Astrocyte of the spinal cord (primary cell): ENCODE results near the gene RNF38.

Experiments
- DNase-seq: peaks from one replicate; pipeline ENCODE4 v3.0.0; 2011; ENCODE audit warnings: low read depth, low spot score
- H3K4me3 ChIP-seq: 2 replicates; pipeline ENCODE4 v1.5.1; 2011; ENCODE audit warnings: low read depth, mild to moderate bottlenecking, low read length, moderate library complexity
- in situ Hi-C: cut with HindIII; loops from 2 replicates; pipeline ENCODE4 v1.10.0; 2017; ENCODE audit warnings: low sequenced_read_pairs
- TF ChIP-seq, protein P1 (sequence below): IDR thresholded peaks from 2 replicates; pipeline ENCODE4 v1.5.1; 2012; ENCODE audit warnings: low read depth, mild to moderate bottlenecking, low read length, inconsistent platforms

The RNF38 gene

DNA sequence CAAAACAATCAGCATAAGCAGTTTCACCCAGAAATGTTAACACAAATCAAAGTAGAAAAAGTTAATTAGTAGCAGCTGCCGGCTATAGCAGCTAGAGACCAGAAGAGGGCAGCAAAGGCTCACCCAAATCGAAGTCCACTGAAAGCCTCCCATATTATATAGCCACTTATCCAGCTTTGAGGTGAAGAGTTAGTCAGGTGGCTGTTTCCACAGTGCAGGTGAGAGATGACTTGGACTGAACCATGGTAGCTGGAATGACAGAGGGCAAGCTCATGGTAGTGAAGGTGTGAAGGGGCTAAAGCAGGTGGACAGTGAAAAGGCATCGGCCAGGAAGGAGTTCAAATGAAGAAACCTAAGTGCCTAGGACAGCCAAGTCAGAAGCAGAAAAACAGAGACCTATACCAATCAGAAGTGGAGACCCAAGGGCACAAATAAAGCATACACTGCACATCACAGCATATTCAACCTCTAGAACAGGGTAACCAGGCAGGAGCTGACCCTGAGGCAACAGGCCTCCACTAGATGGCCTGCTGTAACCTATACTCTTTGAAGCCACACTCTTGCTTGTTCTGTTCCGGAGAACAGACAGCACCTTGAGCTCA lies 7.2 kb upstream of the RNF38 start:
- DNase-seq: peak; percentile 63
- H3K4me3 ChIP-seq: no peak overlapping the region
- in situ Hi-C loops: no loop called here
- TF ChIP-seq, protein P1, sequence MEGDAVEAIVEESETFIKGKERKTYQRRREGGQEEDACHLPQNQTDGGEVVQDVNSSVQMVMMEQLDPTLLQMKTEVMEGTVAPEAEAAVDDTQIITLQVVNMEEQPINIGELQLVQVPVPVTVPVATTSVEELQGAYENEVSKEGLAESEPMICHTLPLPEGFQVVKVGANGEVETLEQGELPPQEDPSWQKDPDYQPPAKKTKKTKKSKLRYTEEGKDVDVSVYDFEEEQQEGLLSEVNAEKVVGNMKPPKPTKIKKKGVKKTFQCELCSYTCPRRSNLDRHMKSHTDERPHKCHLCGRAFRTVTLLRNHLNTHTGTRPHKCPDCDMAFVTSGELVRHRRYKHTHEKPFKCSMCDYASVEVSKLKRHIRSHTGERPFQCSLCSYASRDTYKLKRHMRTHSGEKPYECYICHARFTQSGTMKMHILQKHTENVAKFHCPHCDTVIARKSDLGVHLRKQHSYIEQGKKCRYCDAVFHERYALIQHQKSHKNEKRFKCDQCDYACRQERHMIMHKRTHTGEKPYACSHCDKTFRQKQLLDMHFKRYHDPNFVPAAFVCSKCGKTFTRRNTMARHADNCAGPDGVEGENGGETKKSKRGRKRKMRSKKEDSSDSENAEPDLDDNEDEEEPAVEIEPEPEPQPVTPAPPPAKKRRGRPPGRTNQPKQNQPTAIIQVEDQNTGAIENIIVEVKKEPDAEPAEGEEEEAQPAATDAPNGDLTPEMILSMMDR: peak; percentile 82

DNA sequence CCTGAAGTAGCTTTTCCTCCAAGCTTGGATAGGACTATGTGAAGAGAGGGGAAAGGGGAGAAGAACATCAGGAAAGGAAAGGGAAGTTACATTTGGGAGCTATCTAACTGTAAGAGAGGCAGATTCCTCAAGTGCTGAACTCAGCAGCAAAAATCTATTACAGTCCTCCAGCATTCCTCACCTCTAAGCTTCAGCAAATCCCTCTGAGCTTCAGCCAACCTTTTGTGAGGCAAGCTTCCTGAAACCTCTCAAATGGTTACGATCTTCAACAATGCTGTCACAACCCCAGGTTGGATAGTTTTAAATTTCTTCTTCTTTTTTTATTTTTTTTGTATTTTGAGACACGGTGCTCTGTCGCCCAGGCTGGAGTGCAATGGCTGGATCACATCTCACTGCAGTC lies 2.5 kb upstream of the RNF38 start:
- in situ Hi-C loops: no loop called here
- TF ChIP-seq, protein P1: no peak
- no peak for DNase-seq
- no peak overlapping the region for H3K4me3 ChIP-seq

DNA sequence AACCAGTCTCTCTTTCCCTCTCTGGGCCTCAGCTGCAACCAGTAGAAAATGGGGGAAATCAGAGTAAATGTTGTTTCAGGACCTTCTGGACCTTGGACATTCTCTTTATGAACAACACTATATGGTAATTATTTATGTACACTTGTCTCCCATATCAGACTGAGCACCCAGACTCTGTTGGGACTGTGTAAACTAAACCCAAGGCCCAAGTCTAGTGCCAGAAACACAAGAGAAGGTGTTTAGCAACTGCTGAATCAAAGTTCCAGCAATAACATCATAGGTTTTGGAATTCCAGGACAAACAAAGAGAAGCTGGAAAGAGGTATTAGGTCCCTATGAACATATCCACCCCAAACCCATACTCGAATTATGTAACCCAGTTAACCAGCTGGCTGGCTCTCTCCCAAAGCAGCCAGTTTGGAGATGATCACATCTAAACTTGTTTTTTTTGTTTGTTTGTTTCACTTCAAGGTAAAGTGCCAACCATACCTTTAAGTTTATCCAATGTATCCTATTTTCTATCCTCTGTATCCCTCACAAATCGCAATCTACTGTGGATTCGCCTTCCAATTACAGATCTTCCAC lies 1.9 kb upstream of the RNF38 start:
- no peak for DNase-seq
- H3K4me3 ChIP-seq: no peak overlapping the region
- in situ Hi-C loops: no loop called here
- TF ChIP-seq, protein P1: no peak

DNA sequence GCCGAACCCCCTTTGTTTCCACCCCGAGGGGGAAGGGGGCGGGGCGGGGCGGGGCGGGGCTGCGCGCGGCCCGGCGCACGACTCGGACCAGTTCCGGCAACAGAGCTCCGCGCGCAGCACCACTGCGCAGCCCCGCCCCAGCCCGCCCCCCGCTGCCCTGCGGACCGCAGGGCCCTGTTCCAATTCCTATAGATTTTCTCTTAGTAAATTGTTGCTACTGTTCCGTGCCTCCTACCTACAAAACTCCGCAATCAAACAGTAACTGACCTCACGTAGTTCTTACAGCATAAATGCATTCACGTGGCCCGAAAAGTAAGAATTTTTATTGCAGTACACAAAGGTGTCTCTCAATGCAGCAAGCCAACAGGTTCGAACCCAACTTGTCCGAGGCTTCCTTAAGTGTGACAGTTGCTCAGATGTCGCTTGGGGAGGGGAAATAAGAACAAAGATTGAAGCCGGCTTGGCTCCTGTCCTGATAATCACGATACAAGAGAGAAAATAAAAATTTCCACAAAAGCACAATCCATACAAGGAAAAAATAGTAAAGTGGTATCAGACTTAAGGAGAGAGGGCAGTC lies 1.2 kb upstream of the RNF38 start:
- peak overlapping the region; percentile 71 for H3K4me3 ChIP-seq
- in situ Hi-C loops: no loop called here
- TF ChIP-seq, protein P1: no peak
- peak; percentile 85 for DNase-seq

DNA sequence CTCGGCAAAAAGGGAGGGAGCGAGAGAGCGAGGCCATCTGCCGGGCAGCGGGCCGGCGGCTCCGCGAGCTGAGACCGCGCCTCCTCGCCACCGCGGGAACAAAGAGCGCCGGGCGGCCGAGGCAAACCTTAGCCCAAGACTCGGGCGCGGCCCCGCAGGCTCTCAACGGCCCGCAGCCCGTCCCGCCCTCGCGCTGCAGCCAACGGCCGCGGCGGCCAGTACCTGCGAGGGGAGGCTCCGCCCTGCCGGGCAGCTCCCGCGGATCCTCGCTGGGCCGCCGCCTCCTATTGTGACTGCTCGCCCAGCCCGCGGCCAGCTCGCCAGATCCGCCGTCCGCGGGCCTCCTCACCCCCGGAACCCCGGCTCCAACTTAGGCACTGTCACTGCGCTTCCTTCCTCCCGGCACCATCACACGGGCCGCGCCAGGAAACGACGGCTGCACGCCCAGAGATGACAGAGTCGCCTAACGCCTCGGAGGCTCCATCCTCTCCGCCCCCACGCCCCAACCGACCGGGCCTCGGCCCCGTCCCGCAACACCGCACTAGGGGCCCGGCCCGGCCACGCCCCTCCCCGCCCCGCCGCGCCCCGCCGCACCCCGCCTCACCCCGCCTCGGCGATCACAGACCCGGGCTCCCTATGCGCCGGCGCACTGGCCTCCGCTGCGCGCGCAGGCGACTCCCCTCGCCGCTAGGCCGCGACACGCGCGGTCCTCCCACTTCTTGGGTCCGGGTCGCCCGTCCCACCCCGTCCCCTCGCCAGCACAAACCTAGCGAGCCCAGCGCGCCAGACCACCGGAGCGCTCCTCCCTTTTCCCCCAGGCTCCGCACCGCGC lies 479 bp upstream of the RNF38 start:
- TF ChIP-seq, protein P1: no peak
- peak; percentile 87 for DNase-seq
- in situ Hi-C loops: no loop called here
- peak overlapping the region; percentile 71 for H3K4me3 ChIP-seq

DNA sequence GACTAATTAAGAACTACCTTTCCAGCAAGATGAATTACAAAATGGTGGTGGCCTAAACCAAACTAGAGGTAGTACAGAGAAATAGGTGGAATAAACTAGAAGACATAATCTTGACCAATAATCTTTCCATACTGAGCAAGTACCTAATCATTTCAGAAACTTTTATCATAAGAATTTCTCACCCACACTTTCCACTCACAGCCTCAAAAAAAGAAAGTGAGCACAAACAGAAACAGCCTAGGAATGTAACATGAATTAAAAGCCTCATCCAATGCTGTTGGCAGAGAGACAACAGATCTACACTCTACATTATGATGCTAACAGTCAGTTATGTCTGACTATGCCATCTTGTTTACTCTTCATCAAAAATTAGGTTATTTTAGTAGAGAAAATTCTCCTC lies 1.3 kb downstream of the RNF38 start:
- H3K4me3 ChIP-seq: peak overlapping the region; percentile 25
- TF ChIP-seq, protein P1: no peak
- DNase-seq: peak; percentile 35
- in situ Hi-C loops: no loop called here
